HK-2 (cell line): Measurements from ENCODE around the gene STMN1.

Experiments used
- DNase-seq: peaks from one replicate; pipeline ENCODE4 v3.0.0-alpha.2; 2018; ENCODE audit not compliant: unreplicated experiment

STMN1 gene

DNA sequence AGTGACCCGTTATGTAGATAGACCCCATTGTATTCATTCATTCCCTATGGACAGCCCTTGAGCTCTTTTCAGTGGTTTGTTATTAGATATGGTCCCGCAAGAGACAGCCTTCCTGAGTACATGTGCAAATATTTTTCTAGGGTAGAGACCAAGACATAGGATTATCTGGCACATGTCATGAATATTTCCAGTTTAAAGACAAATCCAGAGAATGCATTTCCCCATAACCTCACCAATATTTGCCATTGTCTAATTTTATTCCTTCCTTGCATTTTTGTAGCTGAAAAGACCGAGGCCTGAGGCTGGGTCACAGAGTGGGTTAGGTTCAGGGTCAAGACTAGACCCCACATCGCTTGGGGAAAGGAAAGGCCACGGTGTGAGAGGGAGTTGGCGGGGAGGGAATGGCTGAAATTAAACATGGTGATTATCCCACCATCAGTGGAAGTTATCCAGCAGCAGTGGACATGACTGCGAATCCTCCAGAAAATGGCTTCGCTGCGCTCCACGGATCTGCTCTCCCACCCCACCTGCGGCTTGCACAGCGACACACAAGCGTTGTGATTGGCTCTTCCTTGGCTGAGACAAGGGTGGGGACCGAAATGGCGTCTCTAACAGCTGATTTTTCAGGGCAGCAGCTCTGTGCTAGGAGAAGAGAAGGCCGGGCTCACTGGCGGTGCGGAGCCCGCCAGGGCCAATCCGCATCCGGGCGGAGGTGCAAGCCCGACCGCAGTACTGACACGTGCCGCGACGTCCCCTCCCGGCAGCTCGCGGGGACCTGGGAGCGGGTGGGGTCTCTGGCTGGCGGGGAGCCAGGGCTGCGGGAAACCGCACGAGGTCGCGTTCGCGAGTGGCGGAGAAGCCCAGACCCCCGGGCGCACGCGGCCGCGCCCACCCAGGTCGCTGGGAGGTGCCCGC, 16.1 kb upstream of the STMN1 start:
- no peak for DNase-seq

- DNase-seq, result no peak
Measured at GRCh38 chr1:25918615-25919014, 12.4 kb upstream of the STMN1 start.

GRCh38 chr1:25917996-25918395, 11.8 kb upstream of the STMN1 start:
- DNase-seq, result no peak

DNA sequence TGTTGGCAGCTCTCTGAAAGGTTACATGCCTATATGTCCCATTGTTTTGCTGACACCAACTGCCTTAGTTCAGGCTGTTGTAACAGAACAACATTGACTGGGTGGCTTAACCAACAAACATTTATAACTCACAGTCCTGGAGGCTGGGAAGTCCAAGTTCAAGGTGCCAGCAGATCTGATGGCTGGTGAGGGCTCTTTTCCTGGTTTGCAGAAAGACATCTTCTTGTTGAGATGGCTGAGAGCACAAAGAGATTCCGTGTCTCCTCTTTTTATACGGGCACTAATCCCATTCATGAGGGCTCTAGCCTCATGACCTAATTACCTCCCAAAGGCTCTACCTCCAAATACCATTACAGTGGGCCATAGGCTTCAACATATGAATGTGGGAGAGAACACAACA, 10.2 kb upstream of the STMN1 start:
- DNase-seq, result no peak

- DNase-seq, result no peak
Measured at GRCh38 chr1:25914074-25914995, 8.1 kb upstream of the STMN1 start.

DNA sequence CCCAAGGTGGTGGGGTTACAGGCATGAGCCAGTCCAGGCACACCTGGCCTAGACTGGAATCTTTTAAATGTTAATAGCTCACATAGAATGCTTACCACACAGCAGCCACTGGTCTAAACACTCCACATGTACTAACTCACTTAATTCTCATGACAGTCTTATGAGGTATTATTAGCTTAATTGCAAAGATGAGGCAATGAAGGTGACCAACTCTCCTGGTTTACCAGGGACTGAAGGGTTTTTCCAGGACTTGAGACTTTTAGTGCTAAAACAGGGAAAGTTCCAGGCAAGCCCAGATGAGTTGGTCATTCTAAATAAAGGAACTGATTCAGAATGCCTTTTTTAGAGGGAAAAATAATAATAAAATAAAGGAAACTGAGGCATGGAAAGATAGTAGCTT, 7.0 kb upstream of the STMN1 start:
- no peak for DNase-seq

- DNase-seq, result no peak
Measured at GRCh38 chr1:25912076-25912831, 6.0 kb upstream of the STMN1 start.

GRCh38 chr1:25911162-25911561, 4.9 kb upstream of the STMN1 start:
- no peak for DNase-seq

GRCh38 chr1:25909040-25909439, 2.8 kb upstream of the STMN1 start:
- no peak for DNase-seq

DNA sequence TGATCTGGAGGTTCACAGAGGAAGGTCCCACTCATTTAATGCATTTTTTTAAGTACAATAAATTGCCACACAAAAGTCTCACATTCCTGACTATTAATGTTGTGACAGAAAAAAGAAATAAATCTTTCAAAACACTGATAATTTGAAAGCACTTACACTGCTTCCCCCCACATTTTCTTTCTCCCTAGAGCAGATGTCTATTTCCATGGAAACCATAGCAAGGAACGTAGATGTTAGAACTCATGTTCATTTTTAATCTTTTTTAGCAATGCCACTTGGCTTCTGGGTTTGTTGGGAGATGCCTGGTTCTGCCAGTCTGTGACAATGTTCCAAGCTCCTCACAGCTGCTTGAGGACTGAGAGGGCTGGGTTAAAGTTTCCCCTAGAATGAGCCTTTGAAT, 1.9 kb upstream of the STMN1 start:
- DNase-seq, result no peak

- DNase-seq, result no peak
Measured at GRCh38 chr1:25907601-25908000, 1.4 kb upstream of the STMN1 start.

- DNase-seq, result no peak
Measured at GRCh38 chr1:25906644-25907300, 553 bp upstream of the STMN1 start.

DNA sequence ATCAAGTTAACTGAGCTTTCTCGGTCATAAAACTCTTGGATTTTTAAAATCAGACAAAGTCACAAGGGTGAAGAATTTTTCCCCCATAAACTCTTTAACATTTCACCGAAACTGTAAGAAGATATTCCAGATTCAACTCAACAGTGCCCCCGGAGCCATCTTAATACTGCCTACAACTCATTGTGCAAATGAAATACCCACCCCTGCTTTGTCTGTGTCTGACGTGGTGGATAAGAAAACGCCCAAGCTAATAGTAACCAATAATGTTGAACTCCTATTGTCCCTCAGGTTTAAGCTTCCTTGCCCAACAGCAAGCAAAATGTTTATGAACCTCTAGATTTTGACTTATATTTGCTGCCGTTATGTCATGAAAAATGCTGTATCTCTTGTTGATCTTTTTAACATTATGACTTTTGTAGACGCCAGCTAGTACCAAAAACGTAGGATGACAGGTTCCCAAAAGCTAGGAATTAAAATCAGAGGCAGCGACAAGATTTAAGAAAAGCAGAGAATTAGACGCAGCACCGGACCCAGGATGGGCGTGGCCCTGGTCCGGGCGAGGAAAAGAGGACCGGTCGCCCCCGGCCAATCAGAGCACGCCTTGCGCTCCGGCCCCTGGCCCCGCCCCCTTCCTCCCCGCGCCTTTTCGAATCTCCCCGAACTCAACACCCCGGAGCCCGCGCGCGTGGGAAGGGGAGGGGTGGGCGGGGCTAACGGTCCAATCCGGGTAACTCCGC, 1.1 kb downstream of the STMN1 start:
- DNase-seq, result peak; percentile 96

DNA sequence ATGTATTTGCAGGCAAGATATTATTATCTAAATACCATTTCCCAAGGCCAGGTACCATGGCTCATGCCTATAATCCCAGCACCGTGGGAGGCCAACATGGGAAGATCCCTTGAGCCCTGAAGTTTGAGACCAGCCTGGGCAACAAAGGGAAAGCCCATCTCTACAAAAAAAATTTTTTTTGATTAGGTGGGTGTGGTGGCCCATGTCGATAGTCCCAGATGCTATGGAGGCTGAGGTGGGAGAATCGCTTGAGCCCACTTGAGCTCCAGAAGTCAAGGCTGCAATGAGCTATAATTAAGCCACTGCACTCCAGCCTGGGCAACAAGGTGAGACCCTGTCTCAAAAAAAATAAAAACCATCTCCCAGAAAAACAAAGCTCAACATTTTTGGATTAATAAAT, 2.2 kb downstream of the STMN1 start:
- DNase-seq, result no peak

DNA sequence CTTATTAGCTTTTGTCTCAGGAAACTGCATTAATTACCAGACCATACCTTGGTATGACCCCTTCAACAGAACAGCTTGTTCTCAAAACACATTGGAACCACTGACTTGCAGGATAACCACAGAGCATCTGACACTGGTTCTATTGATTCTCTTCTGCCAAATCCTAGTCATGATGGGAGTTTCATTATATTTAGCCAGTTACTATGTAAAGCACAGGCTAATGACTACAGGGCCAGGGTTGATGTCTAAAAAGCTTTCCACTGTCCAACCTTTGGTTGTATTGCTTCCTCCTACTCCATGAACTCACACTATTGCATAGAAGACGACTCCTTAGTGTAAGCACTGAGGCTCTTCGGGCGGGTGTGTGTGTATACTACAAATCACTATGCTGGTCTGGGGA, 3.8 kb downstream of the STMN1 start:
- DNase-seq, result no peak

DNA sequence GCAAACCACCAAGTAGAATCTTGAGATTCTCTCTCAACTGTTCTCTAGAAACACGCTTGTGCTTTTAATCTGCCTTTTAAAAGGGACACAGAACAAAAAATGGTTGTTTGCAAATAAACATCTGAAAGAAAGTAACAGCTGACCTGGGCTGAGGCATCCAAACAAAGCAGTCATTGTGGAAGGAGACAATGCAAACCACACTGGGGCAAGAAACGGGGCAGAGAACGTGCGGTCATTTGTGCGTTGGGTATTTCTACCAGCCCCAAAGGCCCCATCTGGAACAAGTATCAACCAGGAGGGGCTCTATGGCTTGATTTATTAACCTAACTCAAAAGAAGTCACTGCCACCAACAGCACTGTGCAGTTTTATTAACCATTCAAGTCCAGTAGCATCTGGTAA, 6.0 kb downstream of the STMN1 start:
- no peak for DNase-seq

GRCh38 chr1:25899792-25900191, 6.4 kb downstream of the STMN1 start:
- no peak for DNase-seq

- no peak for DNase-seq
Measured at GRCh38 chr1:25898223-25899015, 7.8 kb downstream of the STMN1 start.

- DNase-seq, result no peak
Measured at GRCh38 chr1:25897754-25898153, 8.5 kb downstream of the STMN1 start.

- no peak for DNase-seq
Measured at GRCh38 chr1:25896266-25896665, 10.0 kb downstream of the STMN1 start.
